Measurements from ENCODE around the gene SLC35F2.
A peak's percentile ranks its signal among the peaks of the same experiment; 100 is the strongest.
"Not testable (repeated sequence)": the region's sequence is repeated elsewhere in the genome, so short reads cannot be mapped to it uniquely, and the experiment has no call there.

The SLC35F2 gene, protein sequence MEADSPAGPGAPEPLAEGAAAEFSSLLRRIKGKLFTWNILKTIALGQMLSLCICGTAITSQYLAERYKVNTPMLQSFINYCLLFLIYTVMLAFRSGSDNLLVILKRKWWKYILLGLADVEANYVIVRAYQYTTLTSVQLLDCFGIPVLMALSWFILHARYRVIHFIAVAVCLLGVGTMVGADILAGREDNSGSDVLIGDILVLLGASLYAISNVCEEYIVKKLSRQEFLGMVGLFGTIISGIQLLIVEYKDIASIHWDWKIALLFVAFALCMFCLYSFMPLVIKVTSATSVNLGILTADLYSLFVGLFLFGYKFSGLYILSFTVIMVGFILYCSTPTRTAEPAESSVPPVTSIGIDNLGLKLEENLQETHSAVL

DNA sequence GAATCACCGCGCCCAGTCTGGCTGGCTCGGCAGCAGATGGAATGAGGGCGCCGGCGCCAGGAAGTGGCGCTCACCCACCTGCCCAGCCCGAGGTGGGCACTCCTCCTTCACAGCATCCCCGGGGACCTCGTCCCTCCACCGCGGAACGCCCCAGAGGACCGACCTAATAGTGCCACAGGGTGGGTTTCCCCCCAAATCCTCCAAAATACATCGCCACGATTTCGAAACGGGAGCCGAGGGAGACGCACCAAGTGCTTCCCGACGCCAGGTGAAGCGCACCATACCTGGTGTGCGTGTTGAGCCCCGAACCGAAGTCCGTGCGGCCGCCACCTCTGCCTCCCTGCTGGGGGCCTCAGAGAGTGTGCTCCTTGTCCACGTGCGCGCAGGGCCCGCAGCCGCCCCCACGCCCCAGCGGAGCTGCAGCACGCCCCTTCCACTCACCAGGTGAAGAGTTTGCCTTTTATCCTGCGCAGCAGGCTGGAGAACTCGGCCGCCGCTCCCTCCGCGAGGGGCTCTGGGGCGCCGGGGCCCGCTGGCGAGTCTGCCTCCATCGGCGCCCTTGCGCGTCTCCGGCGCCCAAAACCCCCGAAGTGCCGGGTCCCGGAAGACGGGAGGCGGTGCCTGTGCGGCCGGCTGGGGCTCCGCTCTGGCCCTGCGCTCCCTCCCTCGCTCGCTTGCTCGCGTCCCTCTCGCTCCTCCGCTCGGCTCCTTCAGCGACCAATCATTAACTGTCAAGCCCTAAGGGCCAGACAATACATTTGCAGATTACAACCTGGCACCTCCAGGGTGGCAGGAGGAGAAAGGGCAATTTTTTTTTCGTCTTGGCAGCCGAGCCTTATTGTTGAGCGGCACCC, at the start of gene SLC35F2:
Gene SLC35F2 (minus strand): TSS at position 571 of the 854 bp plus-strand sequence. CDS start 20 bp downstream, at position 551.
- TF ChIP-seq, protein P1, sequence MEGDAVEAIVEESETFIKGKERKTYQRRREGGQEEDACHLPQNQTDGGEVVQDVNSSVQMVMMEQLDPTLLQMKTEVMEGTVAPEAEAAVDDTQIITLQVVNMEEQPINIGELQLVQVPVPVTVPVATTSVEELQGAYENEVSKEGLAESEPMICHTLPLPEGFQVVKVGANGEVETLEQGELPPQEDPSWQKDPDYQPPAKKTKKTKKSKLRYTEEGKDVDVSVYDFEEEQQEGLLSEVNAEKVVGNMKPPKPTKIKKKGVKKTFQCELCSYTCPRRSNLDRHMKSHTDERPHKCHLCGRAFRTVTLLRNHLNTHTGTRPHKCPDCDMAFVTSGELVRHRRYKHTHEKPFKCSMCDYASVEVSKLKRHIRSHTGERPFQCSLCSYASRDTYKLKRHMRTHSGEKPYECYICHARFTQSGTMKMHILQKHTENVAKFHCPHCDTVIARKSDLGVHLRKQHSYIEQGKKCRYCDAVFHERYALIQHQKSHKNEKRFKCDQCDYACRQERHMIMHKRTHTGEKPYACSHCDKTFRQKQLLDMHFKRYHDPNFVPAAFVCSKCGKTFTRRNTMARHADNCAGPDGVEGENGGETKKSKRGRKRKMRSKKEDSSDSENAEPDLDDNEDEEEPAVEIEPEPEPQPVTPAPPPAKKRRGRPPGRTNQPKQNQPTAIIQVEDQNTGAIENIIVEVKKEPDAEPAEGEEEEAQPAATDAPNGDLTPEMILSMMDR (IDR thresholded peaks at IDR 0.05; ENCODE audit: extremely low read depth, missing control alignments) = peak; percentile 14
- DNase-seq (ENCODE audit: low spot score) = peak; percentile 88

DNA sequence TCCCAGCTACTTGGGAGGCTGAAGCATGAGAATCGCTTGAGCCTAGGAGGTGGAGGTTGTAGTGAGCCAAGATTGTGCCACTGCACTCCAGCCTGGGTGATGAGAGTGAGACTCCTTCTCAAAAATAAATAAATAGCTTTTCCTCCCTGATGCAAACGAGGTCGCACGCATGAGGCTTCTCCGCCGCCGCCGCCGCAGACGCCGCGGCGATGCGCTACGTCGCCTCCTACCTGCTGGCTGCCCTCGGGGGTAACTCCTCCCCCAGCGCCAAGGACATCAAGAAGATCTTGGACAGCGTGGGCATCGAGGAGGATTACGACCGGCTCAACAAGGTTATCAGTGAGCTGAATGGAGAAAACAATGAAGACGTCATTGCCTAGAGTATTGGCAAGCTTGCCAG, 49.6 kb upstream of the SLC35F2 start:
- DNase-seq (ENCODE audit: low spot score) = no peak
- TF ChIP-seq, protein P1 (IDR thresholded peaks at IDR 0.05; ENCODE audit: extremely low read depth, missing control alignments) = no peak

DNA sequence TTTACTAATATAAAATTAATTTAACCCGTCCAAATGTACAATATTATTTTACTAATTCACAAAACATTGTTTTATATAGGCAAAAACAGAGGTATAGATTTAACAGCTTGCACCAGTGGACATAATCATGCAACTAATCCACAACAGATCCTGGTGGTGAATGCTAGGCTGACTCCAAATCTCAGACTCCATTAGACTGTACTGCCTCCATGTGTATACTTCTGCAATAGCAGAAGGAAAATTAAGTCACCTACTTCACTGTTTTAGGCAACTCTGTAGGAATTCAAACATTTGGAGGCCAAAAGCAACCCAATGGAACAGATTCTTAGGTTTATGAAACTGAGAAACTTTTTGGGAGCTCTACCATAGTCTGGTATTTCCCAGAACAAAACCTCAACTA, 39.7 kb upstream of the SLC35F2 start:
- TF ChIP-seq, protein P1 (IDR thresholded peaks at IDR 0.05; ENCODE audit: extremely low read depth, missing control alignments) = no peak
- DNase-seq (ENCODE audit: low spot score) = peak; percentile 51

DNA sequence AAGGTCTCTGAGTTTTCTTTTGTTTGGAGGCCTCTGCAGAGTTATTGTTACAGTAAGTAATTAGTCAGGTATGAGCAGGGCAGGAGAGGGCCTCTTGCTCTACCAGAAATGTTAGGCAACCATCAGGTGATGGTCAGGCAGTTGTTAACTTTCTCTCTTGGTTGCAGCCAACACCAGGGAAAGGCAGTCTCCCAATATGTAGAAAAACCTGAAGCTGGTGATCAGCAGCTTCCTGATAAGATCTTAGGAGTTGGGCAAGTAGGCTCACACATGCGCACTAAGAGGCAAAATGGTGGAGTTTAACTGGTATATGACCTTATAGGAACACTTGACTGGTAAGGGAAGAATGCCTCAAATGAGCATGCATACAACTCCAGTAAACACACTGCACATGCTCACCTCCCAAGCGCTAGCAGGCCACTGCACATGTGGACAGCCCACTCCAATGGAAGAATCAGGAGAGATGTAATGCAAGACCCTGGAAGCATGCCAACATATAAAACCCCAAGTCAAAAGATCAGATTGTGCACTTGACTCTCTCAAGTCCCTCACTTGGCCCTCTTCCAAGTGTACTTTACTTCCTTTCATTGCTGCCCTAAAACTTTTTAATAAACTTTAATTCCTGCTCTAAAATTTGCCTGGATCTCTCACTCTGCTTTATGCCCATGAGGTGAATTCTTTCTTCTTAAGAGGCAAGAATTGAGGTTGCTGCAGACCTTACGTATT, 23.7 kb upstream of the SLC35F2 start:
- no peak for DNase-seq (ENCODE audit: low spot score)
- TF ChIP-seq, protein P1 (IDR thresholded peaks at IDR 0.05; ENCODE audit: extremely low read depth, missing control alignments) = no peak

DNA sequence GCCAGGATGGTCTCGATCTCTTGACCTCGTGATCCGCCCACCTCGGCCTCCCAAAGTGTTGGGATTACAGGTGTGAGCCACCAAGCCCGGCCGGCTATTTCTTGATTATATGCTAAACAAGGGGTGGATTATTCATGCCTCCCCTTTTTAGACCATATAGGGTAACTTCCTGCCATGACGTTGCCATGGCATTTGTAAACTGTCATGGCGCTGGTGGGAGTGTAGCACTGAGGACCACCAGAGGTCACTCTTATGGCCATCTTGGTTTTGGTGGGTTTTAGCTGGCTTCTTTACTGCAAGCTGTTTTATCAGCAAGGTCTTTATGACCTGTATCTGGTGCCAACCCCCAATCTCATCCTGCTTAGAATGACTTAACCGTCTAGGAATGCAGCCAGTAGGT, 22.9 kb upstream of the SLC35F2 start:
- not testable (repeated sequence) for DNase-seq (ENCODE audit: low spot score)

DNA sequence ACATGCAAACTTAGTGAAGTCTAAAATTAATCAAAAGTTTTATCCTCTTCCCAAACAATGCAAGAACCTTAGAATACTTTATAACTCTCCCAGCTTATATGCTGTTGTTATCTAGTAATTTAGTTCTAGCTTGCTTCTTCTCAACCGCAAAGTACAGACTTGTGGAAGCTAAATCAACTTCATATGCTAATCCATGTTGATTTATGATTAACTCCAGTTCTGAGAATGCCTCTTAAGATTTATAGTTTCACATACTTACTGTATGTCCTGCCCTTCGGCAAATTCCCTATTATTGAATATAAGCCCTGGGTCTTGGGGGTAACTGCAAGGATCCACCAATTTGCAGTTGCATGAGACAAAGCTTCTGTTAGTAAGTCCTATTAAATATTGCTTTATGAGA, 17.6 kb upstream of the SLC35F2 start:
- TF ChIP-seq, protein P1 (IDR thresholded peaks at IDR 0.05; ENCODE audit: extremely low read depth, missing control alignments) = no peak
- no peak for DNase-seq (ENCODE audit: low spot score)

DNA sequence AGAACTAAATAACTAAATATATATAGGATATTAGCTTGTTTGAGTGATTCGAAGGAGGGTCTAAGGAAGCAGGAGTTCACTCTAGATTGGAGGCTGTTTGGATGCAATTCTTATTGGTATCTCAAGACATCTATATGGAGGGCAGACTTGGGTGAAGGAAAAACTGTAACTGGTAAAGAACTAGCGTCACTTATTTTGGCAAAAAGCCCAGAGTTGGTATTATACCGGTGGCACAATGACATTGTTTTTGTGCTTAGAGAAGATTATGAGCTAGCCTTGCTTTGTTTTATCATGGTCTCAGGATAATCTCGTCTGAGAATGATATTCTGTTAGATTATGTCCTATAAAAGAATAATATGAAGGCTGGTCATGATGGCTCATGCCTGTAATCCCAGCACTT, 6.0 kb upstream of the SLC35F2 start:
- TF ChIP-seq, protein P1 (IDR thresholded peaks at IDR 0.05; ENCODE audit: extremely low read depth, missing control alignments) = no peak
- no peak for DNase-seq (ENCODE audit: low spot score)

Data from GM20000 (cell line).